Lower lobe of right lung (tissue), 2 donors: ENCODE data around the gene ZNF527. TPM values are rescaled to one million over a fixed set of nuclear protein-coding genes. Genes with fewer than 3 reads are reported as not detected.

Source experiments
- ATAC-seq, 2 donors: fragments of 200-7000 bp; cut with Tn5 transposase; one replicate each; pipeline ENCODE4 v1.9.1; 2020 to 2022; ENCODE audit warnings: mild to moderate bottlenecking in 2 of 2, moderate library complexity in 2 of 2
- DNase-seq: peaks from one replicate; pipeline ENCODE4 v3.0.0-alpha.2; 2020
- H3K27ac ChIP-seq: fragments of 200-600 bp; one replicate; pipeline ENCODE4 v1.8.0; 2022
- H3K27me3 ChIP-seq: fragments of 200-600 bp; one replicate; pipeline ENCODE4 v1.8.0; 2022; ENCODE audit warnings: low read depth
- H3K36me3 ChIP-seq: fragments of 200-600 bp; one replicate; pipeline ENCODE4 v1.8.0; 2022; ENCODE audit warnings: mild to moderate bottlenecking
- H3K4me1 ChIP-seq: fragments of 200-600 bp; one replicate; pipeline ENCODE4 v1.8.0; 2022
- H3K4me3 ChIP-seq: fragments of 200-600 bp; one replicate; pipeline ENCODE4 v1.8.0; 2022; ENCODE audit warnings: mild to moderate bottlenecking
- H3K9me3 ChIP-seq: fragments of 200-600 bp; one replicate; pipeline ENCODE4 v1.8.0; 2022
- intact Hi-C: fragments of 100-400 bp; cut with DNase I; formaldehyde crosslinking; loops from one replicate; pipeline ENCODE4 v1.11.0; 2022
- total RNA-seq: library from RNA; stranded (reverse); fragmentation: NEBNext Ultra II Directional; extraction: Animal tissue kit (Norgen Biotek cat#: 25700); gene quantifications from one replicate; pipeline ENCODE4 v1.2.1, GENCODE V29; 2021
- TF ChIP-seq, protein P1 (sequence below): fragments of 200-600 bp; IDR thresholded peaks from one replicate; pipeline ENCODE4 v1.8.0; 2022; ENCODE audit warnings: antibody characterized with exemption, mild to moderate bottlenecking
- donor health status: DM: no; HTN: yes; CAD: no; lungs with severe emphysema.

ZNF527 gene
- total RNA-seq, 1 donor from 2014 or later: 4.9 TPM

DNA sequence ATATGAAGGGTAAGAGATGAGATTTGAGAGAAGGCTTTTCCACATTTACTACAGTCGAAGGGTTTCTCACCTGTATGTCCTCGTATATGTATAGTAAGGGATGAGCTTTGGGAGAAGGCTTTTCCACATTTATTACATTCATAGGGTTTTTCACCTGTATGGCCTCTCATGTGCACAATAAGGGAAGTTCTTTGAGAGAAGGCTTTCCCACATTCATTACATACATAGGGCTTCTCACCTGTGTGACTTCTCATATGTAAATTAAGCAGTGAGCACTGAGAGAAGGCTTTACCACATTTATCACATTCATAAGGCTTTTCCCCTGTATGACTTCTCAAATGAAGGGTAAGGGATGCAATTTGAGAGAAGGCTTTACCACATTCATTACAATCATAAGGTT, 41.8 kb downstream of the ZNF527 start:
- peaks cover 99% of the 10 kb centered on the region for H3K9me3 ChIP-seq
- intact Hi-C loops: no loop called here
- H3K36me3 ChIP-seq: no peaks in the 10 kb centered on the region
- H3K27me3 ChIP-seq: no peaks in the 10 kb centered on the region
- no peak overlapping the region for H3K27ac ChIP-seq
- H3K4me1 ChIP-seq: no peaks in the 10 kb centered on the region
- ATAC-seq (no peak), DNase-seq (no peak)
- no peak overlapping the region for H3K4me3 ChIP-seq
- TF ChIP-seq, protein P1, sequence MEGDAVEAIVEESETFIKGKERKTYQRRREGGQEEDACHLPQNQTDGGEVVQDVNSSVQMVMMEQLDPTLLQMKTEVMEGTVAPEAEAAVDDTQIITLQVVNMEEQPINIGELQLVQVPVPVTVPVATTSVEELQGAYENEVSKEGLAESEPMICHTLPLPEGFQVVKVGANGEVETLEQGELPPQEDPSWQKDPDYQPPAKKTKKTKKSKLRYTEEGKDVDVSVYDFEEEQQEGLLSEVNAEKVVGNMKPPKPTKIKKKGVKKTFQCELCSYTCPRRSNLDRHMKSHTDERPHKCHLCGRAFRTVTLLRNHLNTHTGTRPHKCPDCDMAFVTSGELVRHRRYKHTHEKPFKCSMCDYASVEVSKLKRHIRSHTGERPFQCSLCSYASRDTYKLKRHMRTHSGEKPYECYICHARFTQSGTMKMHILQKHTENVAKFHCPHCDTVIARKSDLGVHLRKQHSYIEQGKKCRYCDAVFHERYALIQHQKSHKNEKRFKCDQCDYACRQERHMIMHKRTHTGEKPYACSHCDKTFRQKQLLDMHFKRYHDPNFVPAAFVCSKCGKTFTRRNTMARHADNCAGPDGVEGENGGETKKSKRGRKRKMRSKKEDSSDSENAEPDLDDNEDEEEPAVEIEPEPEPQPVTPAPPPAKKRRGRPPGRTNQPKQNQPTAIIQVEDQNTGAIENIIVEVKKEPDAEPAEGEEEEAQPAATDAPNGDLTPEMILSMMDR: no peak

DNA sequence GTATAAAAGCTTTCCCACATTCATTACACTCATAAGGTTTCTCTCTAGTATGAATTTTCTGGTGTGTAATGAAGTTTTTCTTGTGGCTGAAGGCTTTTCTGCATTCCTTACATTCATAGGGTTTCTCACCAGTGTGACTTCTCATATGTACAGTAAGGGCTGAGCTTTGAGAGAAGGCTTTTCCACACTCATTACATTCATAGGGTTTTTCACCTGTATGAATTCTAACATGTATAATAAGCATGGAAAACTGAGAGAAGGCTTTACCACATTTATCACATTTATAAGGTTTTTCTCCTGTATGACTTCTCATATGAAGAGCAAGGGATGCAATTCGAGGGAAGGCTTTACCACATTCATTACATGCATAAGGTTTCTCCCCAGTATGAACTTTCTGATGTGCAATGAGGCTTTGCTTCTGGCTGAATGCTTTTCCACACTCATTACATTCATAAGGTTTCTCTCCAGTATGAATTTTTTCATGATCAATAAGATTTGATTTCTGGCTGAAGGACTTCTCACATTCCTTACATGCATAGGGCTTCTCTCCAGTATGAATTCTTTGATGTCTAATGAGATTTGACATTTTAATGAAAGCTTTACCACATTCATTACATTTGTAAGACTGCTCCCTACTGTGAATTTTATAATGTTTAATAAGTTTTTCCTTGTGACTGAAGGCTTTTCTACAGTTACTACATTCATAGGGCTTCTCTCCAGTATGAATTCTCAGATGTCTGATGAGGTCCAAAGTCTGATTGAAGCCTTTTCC, 42.6 kb downstream of the ZNF527 start:
- Histone ChIP-seq H3K27ac (no peak overlapping the region), H3K36me3 (no peaks in the 10 kb centered on the region), H3K4me3 (no peak overlapping the region), H3K4me1 (no peaks in the 10 kb centered on the region), H3K9me3 (peaks cover 98% of the 10 kb centered on the region), H3K27me3 (no peaks in the 10 kb centered on the region)
- intact Hi-C loops: no loop called here
- no peak for DNase-seq
- no peak for ATAC-seq
- TF ChIP-seq, protein P1: no peak

Other genes with a start within 250 kb of the ZNF527 start
- 14.9 TPM for gene ZNF585A, start 198.4 kb upstream of the ZNF527 start, total RNA-seq
- gene ZNF585B, start 160.6 kb upstream of the ZNF527 start, total RNA-seq: 16.6 TPM
- gene ZNF383, start 152.9 kb upstream of the ZNF527 start, total RNA-seq: 12.0 TPM
- gene ZNF569, start 96.3 kb downstream of the ZNF527 start, total RNA-seq: 5.5 TPM
- gene ZNF570, start 98.3 kb downstream of the ZNF527 start, total RNA-seq: 5.8 TPM
- 2.0 TPM for gene ZNF793, start 135.8 kb downstream of the ZNF527 start, total RNA-seq
- gene ZNF571, start 223.7 kb downstream of the ZNF527 start, total RNA-seq: 4.8 TPM
- 4.6 TPM for gene ZNF540, start 223.8 kb downstream of the ZNF527 start, total RNA-seq